Measurements from ENCODE around the gene CALR3.
A peak's percentile ranks its signal among the peaks of the same experiment; 100 is the strongest.
"Not testable (repeated sequence)": the region's sequence is repeated elsewhere in the genome, so short reads cannot be mapped to it uniquely, and the experiment has no call there.

Gene CALR3

DNA sequence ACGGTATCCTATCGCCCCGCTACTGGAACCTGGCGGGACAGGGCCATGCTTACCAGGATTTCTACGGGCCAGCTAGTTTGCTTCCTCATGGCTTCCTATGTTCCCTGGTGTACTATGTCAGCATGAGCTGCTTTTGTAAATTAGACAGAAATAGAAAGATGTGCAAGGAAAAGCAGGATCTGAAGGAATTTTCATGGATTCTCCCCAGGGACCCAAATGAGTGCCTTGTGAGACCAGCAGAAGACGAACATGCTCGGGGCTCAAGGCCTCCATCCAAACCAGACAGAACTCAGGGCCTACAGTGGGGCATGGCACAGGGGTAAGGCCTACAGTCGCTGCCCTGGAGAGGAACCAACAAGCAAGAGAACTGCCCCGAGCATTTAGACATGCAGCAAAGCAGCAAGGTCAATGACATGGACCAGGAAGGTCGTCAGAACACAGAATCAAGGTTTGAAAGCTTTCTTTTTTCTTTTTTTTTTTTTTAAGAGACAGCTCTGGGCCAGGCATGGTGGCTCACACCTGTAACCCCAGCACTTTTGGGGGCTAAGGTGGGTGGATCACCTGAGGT lies 41.5 kb downstream of the CALR3 start:
- no peak overlapping the region for H2BK5ac ChIP-seq (ENCODE audit: low read depth, low read length, poor library complexity)
- peaks cover 2% of the 10 kb centered on the region for H3K79me1 ChIP-seq (ENCODE audit: low read length)
- H3K27me3 ChIP-seq (ENCODE audit: insufficient read depth, low read length): no peaks in the 10 kb centered on the region
- no peak overlapping the region for H4K91ac ChIP-seq (ENCODE audit: low read depth, low read length)
- no peak overlapping the region for H4K12ac ChIP-seq (ENCODE audit: low read depth, low read length)
- H3K23ac ChIP-seq (ENCODE audit: low read length): no peak overlapping the region
- no peak overlapping the region for H2AK5ac ChIP-seq (ENCODE audit: low read length)
- peaks cover 28 to 34% of the 10 kb centered on the region in 2 experiments for H3K4me1 ChIP-seq (ENCODE audit: control insufficient read depth in 1 of 2, insufficient read depth in 2 of 2, low read length in 2 of 2)
- H2AFZ ChIP-seq (ENCODE audit: insufficient read depth, low read length, poor library complexity): no peak overlapping the region
- H2BK120ac ChIP-seq (ENCODE audit: insufficient read depth, low read length, poor library complexity): peak overlapping the region; percentile 34
- H3K27ac ChIP-seq (ENCODE audit: low read depth, low read length): no peak overlapping the region
- no peaks in the 10 kb centered on the region for H3K9me3 ChIP-seq (ENCODE audit: insufficient read depth, low read depth, low read length)
- H3K4me2 ChIP-seq (ENCODE audit: low read length): no peak overlapping the region
- peaks cover 10% of the 10 kb centered on the region for H3K79me2 ChIP-seq (ENCODE audit: control insufficient read depth, insufficient read depth, low read length, poor library complexity)
- H4K8ac ChIP-seq (ENCODE audit: low read depth, low read length): no peak overlapping the region
- peak overlapping the region; percentile 43 for H3K18ac ChIP-seq (ENCODE audit: low read length)
- no peak overlapping the region for H3K14ac ChIP-seq (ENCODE audit: low read length)
- no peak overlapping the region for H2BK12ac ChIP-seq (ENCODE audit: low read length)
- DNase-seq: no peak
- H3K36me3 ChIP-seq (ENCODE audit: control insufficient read depth in 1 of 2, insufficient read depth in 2 of 2, low read length in 2 of 2): no peaks in the 10 kb centered on the region
- WGBS (ENCODE audit: extremely low coverage, insufficient coverage, insufficient read length): no CpG with 5 or more reads among the region's 10 CpGs
- no peak overlapping the region for H3K4me3 ChIP-seq (ENCODE audit: low read depth, low read length)
- H3K4ac ChIP-seq (ENCODE audit: low read depth, low read length): peak overlapping the region; percentile 34
- H3K9ac ChIP-seq (ENCODE audit: low read length): no peak overlapping the region

DNA sequence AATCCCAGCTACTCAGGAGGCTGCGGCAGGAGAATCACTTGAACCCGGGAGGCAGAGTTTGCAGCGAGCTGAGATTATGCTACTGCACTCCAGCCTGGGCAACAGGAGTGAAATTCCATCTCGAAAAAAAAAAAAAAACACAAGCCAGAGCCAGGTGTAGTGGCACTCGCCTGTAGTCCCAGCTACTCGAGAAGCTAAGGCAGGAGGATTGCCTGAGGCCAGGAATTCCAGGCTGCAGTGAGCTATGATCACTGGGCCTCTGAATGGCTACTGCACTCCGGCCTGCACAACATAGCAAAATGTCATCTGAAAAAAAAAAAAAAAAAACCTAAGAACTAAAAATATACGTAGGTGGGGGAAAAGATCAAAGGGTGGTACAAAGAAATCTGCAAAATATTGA lies 43.6 kb downstream of the CALR3 start:
- H3K4me3 ChIP-seq (ENCODE audit: low read depth, low read length): no peak overlapping the region
- H3K9ac ChIP-seq (ENCODE audit: low read length): no peak overlapping the region
- H2AK5ac ChIP-seq (ENCODE audit: low read length): no peak overlapping the region
- no peaks in the 10 kb centered on the region for H3K27me3 ChIP-seq (ENCODE audit: insufficient read depth, low read length)
- no CpG with 5 or more reads among the region's 8 CpGs for WGBS (ENCODE audit: extremely low coverage, insufficient coverage, insufficient read length)
- H4K8ac ChIP-seq (ENCODE audit: low read depth, low read length): no peak overlapping the region
- no peak overlapping the region for H3K4me2 ChIP-seq (ENCODE audit: low read length)
- H3K18ac ChIP-seq (ENCODE audit: low read length): no peak overlapping the region
- H3K79me1 ChIP-seq (ENCODE audit: low read length): peaks cover 2% of the 10 kb centered on the region
- no peak overlapping the region for H3K4ac ChIP-seq (ENCODE audit: low read depth, low read length)
- peaks cover 4% of the 10 kb centered on the region for H3K79me2 ChIP-seq (ENCODE audit: control insufficient read depth, insufficient read depth, low read length, poor library complexity)
- no peak overlapping the region for H3K23ac ChIP-seq (ENCODE audit: low read length)
- H3K4me1 ChIP-seq (ENCODE audit: control insufficient read depth in 1 of 2, insufficient read depth in 2 of 2, low read length in 2 of 2): peaks cover 18 to 26% of the 10 kb centered on the region in 2 experiments
- H4K12ac ChIP-seq (ENCODE audit: low read depth, low read length): no peak overlapping the region
- peak overlapping the region; percentile 60 for H3K27ac ChIP-seq (ENCODE audit: low read depth, low read length)
- no peak overlapping the region for H4K91ac ChIP-seq (ENCODE audit: low read depth, low read length)
- no peak overlapping the region for H2BK120ac ChIP-seq (ENCODE audit: insufficient read depth, low read length, poor library complexity)
- no peak overlapping the region for H2BK12ac ChIP-seq (ENCODE audit: low read length)
- DNase-seq: peak; percentile 97 to 98
- no peaks in the 10 kb centered on the region for H3K36me3 ChIP-seq (ENCODE audit: control insufficient read depth in 1 of 2, insufficient read depth in 2 of 2, low read length in 2 of 2)
- H3K9me3 ChIP-seq (ENCODE audit: insufficient read depth, low read depth, low read length): no peaks in the 10 kb centered on the region
- H2BK5ac ChIP-seq (ENCODE audit: low read depth, low read length, poor library complexity): no peak overlapping the region
- no peak overlapping the region for H3K14ac ChIP-seq (ENCODE audit: low read length)
- no peak overlapping the region for H2AFZ ChIP-seq (ENCODE audit: insufficient read depth, low read length, poor library complexity)

DNA sequence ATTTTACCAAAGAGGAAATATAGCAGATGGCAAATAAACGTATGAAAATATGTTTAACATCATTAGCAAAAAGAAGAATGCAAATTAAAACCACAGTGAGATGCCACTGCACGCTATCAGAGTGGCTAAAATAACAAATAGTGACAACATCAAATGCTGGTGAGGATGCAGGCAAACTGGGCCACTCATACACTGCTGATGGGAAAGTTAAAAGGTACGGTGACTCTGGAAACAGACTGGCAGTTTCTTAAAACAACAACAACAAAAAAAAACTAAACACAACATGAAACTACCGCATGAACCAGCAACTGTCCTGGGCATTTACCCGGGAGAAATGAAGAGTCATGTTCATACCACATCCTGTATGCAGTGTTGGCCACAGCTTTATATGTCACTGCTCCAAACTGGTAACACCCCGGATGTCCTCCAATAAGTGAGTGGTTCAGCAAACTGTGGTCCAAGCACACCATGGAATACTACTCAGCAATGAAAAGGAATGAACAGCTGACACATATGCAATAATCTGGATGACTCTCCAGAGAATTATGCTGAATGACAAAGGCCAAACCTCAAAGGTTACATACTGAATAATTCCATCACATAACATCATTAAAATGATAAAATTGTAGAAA lies 46.5 kb downstream of the CALR3 start:
- no peak overlapping the region for H2AK5ac ChIP-seq (ENCODE audit: low read length)
- peaks cover 2% of the 10 kb centered on the region for H3K9me3 ChIP-seq (ENCODE audit: insufficient read depth, low read depth, low read length)
- H2AFZ ChIP-seq (ENCODE audit: insufficient read depth, low read length, poor library complexity): no peak overlapping the region
- no peak overlapping the region for H2BK12ac ChIP-seq (ENCODE audit: low read length)
- H3K14ac ChIP-seq (ENCODE audit: low read length): no peak overlapping the region
- H3K18ac ChIP-seq (ENCODE audit: low read length): no peak overlapping the region
- H3K4me1 ChIP-seq (ENCODE audit: control insufficient read depth in 1 of 2, insufficient read depth in 2 of 2, low read length in 2 of 2): peaks cover 32% of the 10 kb centered on the region in 2 experiments
- no CpG with 5 or more reads among the region's 6 CpGs for WGBS (ENCODE audit: extremely low coverage, insufficient coverage, insufficient read length)
- no peak overlapping the region for H4K12ac ChIP-seq (ENCODE audit: low read depth, low read length)
- H4K91ac ChIP-seq (ENCODE audit: low read depth, low read length): no peak overlapping the region
- no peak overlapping the region for H3K4me2 ChIP-seq (ENCODE audit: low read length)
- H3K4me3 ChIP-seq (ENCODE audit: low read depth, low read length): no peak overlapping the region
- H4K8ac ChIP-seq (ENCODE audit: low read depth, low read length): no peak overlapping the region
- H3K4ac ChIP-seq (ENCODE audit: low read depth, low read length): peak overlapping the region; percentile 68
- H3K27ac ChIP-seq (ENCODE audit: low read depth, low read length): no peak overlapping the region
- H3K23ac ChIP-seq (ENCODE audit: low read length): no peak overlapping the region
- H3K79me1 ChIP-seq (ENCODE audit: low read length): peaks cover 1% of the 10 kb centered on the region
- peak; percentile 47 to 88 for DNase-seq
- no peaks in the 10 kb centered on the region for H3K36me3 ChIP-seq (ENCODE audit: control insufficient read depth in 1 of 2, insufficient read depth in 2 of 2, low read length in 2 of 2)
- H3K27me3 ChIP-seq (ENCODE audit: insufficient read depth, low read length): no peaks in the 10 kb centered on the region
- no peak overlapping the region for H2BK5ac ChIP-seq (ENCODE audit: low read depth, low read length, poor library complexity)
- no peak overlapping the region for H3K9ac ChIP-seq (ENCODE audit: low read length)
- H3K79me2 ChIP-seq (ENCODE audit: control insufficient read depth, insufficient read depth, low read length, poor library complexity): peaks cover 4% of the 10 kb centered on the region
- no peak overlapping the region for H2BK120ac ChIP-seq (ENCODE audit: insufficient read depth, low read length, poor library complexity)

DNA sequence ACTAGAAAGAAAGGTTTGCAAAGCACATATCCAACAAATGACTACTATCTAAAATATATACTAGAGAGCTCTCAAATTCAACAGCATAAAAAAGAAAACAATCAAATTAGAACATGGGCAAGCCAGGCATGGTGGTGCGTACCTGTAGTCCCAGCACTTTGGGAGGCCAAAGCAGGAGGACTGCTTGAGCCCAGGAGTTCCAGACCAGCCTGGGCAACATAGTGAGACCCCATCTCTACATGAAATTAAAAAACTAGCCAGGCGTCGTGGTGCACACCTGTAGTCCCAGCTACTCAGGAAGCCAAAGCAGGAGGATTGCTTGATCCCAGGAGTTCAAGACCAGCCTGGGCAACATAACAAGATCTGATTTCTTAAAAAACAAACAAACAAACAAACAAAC lies 47.1 kb downstream of the CALR3 start:
- not testable (repeated sequence) for H2BK120ac ChIP-seq (ENCODE audit: insufficient read depth, low read length, poor library complexity); H3K36me3 ChIP-seq (ENCODE audit: control insufficient read depth in 1 of 2, insufficient read depth in 2 of 2, low read length in 2 of 2); H3K9me3 ChIP-seq (ENCODE audit: insufficient read depth, low read depth, low read length); DNase-seq; H3K4me2 ChIP-seq (ENCODE audit: low read length); H2BK5ac ChIP-seq (ENCODE audit: low read depth, low read length, poor library complexity); H3K79me2 ChIP-seq (ENCODE audit: control insufficient read depth, insufficient read depth, low read length, poor library complexity); H2AK5ac ChIP-seq (ENCODE audit: low read length); H2BK12ac ChIP-seq (ENCODE audit: low read length); H4K12ac ChIP-seq (ENCODE audit: low read depth, low read length); H3K23ac ChIP-seq (ENCODE audit: low read length); H2AFZ ChIP-seq (ENCODE audit: insufficient read depth, low read length, poor library complexity); H4K8ac ChIP-seq (ENCODE audit: low read depth, low read length); H3K27ac ChIP-seq (ENCODE audit: low read depth, low read length); H3K18ac ChIP-seq (ENCODE audit: low read length); H4K91ac ChIP-seq (ENCODE audit: low read depth, low read length); H3K14ac ChIP-seq (ENCODE audit: low read length); H3K79me1 ChIP-seq (ENCODE audit: low read length); H3K27me3 ChIP-seq (ENCODE audit: insufficient read depth, low read length); H3K4me3 ChIP-seq (ENCODE audit: low read depth, low read length); H3K9ac ChIP-seq (ENCODE audit: low read length)
- peaks cover 26 to 30% of the 10 kb centered on the region in 2 experiments for H3K4me1 ChIP-seq (ENCODE audit: control insufficient read depth in 1 of 2, insufficient read depth in 2 of 2, low read length in 2 of 2)
- peak overlapping the region; percentile 35 for H3K4ac ChIP-seq (ENCODE audit: low read depth, low read length)
- WGBS (ENCODE audit: extremely low coverage, insufficient coverage, insufficient read length): no CpG with 5 or more reads among the region's 3 CpGs
